Keratinocyte (primary cell): ENCODE data around the gene TBCD.

Source experiments
- CTCF ChIP-seq, 3 experiments: IDR thresholded peaks in 1 of 3; conservative IDR thresholded peaks in 1 of 3; optimal IDR thresholded peaks in 1 of 3; 2 replicates in 2 of 3; 3 replicates in 1 of 3; pipeline versions ENCODE3 to v1.5.1; 2011; ENCODE audit warnings: low read length in 3 of 3, mild to moderate bottlenecking in 3 of 3, moderate library complexity in 2 of 3, control low read depth in 1 of 3, inconsistent platforms in 1 of 3; ENCODE audit not compliant: insufficient read depth in 2 of 3; ENCODE audit errors: extremely low read depth in 1 of 3
- EZH2 ChIP-seq: IDR thresholded peaks from one replicate; pipeline ENCODE4 v1.6.1; 2012; ENCODE audit warnings: inconsistent platforms, mild to moderate bottlenecking, low read length, moderate library complexity

- TF ChIP-seq CTCF (optimal IDR thresholded peaks at IDR 0.05 in 1 of 3, IDR thresholded peaks at IDR 0.05 in 1 of 3, conservative IDR thresholded peaks at IDR 0.05 in 1 of 3; ENCODE audit: extremely low read depth in 1 of 3, insufficient read depth in 2 of 3, low read length in 3 of 3) = no peak
- no peak for TF ChIP-seq EZH2
These were observed 29.4 kb downstream of the TBCD start for GRCh38 chr17:82780971-82781893.
